GM23338 (cell line): ENCODE measurements around the gene MORC4.

Experiments
- CREB1 ChIP-seq: fragments of 250-450 bp; sonication (Bioruptor Pico); IDR thresholded peaks from 2 replicates; pipeline ENCODE4 v1.5.0; 2020; ENCODE audit warnings: low read depth, mild to moderate bottlenecking, moderate library complexity
- EZH2 ChIP-seq: fragments of 200-600 bp; sonication (generic); IDR thresholded peaks from one replicate; pipeline ENCODE4 v1.8.0; 2017; ENCODE audit warnings: antibody characterized with exemption, mild to moderate bottlenecking, low read depth; ENCODE audit not compliant: unreplicated experiment
- EZH2phosphoT487 ChIP-seq: fragments of 200-600 bp; sonication (generic); IDR thresholded peaks from one replicate; pipeline ENCODE4 v1.8.1; 2018; ENCODE audit warnings: antibody characterized with exemption; ENCODE audit not compliant: unreplicated experiment
- POLR2AphosphoS5 ChIP-seq: IDR thresholded peaks from 2 replicates; pipeline ENCODE4 v1.6.1; 2016; ENCODE audit warnings: antibody characterized with exemption, low read depth
- ZNF331 ChIP-seq: fragments of 250-450 bp; sonication (Bioruptor Pico); IDR thresholded peaks from 2 replicates; pipeline ENCODE4 v1.5.0; 2020; ENCODE audit warnings: low read depth, mild to moderate bottlenecking, moderate library complexity
- TF ChIP-seq, protein P1 (sequence below), 2 experiments: fragments of 200-600 bp in 1 of 2; sonication (generic) in 1 of 2; conservative IDR thresholded peaks; 2 replicates each; pipeline versions ENCODE4 v1.5.1 to v1.6.1; 2016 to 2017; ENCODE audit warnings: antibody characterized with exemption in 2 of 2, low read depth in 2 of 2, mild to moderate bottlenecking in 2 of 2, moderate library complexity in 1 of 2
- TF ChIP-seq, protein P2 (sequence below): IDR thresholded peaks from one replicate; pipeline ENCODE4 v1.6.1; 2018; ENCODE audit warnings: antibody characterized with exemption; ENCODE audit not compliant: unreplicated experiment

DNA sequence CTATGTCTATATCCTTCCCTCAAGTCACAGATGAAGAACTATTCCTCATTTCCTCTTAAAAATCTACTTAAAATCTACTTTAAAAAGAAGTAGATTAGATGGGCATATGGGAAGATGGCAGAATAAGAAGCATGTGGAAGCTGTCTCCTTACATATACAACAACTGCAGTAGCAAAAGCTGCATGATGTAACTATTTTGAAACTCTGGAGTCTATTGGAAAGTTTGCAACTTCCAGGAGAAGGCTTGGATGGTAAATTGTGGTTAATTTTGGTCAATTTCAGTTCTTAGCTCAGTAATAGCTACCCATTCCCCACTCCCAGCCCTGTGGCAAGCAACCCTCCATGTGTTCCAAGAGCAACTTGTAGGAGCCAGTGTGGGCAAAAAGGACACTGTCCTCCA lies 36.9 kb downstream of the MORC4 start:
- no peak for TF ChIP-seq POLR2AphosphoS5
- TF ChIP-seq EZH2, result no peak
- no peak for TF ChIP-seq EZH2phosphoT487
- TF ChIP-seq, protein P1, sequence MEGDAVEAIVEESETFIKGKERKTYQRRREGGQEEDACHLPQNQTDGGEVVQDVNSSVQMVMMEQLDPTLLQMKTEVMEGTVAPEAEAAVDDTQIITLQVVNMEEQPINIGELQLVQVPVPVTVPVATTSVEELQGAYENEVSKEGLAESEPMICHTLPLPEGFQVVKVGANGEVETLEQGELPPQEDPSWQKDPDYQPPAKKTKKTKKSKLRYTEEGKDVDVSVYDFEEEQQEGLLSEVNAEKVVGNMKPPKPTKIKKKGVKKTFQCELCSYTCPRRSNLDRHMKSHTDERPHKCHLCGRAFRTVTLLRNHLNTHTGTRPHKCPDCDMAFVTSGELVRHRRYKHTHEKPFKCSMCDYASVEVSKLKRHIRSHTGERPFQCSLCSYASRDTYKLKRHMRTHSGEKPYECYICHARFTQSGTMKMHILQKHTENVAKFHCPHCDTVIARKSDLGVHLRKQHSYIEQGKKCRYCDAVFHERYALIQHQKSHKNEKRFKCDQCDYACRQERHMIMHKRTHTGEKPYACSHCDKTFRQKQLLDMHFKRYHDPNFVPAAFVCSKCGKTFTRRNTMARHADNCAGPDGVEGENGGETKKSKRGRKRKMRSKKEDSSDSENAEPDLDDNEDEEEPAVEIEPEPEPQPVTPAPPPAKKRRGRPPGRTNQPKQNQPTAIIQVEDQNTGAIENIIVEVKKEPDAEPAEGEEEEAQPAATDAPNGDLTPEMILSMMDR (conservative IDR thresholded peaks at IDR 0.05; ENCODE audit: low read depth in 2 of 2), result no peak
- TF ChIP-seq ZNF331 (CRISPR knock-in tag), result no peak
- TF ChIP-seq, protein P2, sequence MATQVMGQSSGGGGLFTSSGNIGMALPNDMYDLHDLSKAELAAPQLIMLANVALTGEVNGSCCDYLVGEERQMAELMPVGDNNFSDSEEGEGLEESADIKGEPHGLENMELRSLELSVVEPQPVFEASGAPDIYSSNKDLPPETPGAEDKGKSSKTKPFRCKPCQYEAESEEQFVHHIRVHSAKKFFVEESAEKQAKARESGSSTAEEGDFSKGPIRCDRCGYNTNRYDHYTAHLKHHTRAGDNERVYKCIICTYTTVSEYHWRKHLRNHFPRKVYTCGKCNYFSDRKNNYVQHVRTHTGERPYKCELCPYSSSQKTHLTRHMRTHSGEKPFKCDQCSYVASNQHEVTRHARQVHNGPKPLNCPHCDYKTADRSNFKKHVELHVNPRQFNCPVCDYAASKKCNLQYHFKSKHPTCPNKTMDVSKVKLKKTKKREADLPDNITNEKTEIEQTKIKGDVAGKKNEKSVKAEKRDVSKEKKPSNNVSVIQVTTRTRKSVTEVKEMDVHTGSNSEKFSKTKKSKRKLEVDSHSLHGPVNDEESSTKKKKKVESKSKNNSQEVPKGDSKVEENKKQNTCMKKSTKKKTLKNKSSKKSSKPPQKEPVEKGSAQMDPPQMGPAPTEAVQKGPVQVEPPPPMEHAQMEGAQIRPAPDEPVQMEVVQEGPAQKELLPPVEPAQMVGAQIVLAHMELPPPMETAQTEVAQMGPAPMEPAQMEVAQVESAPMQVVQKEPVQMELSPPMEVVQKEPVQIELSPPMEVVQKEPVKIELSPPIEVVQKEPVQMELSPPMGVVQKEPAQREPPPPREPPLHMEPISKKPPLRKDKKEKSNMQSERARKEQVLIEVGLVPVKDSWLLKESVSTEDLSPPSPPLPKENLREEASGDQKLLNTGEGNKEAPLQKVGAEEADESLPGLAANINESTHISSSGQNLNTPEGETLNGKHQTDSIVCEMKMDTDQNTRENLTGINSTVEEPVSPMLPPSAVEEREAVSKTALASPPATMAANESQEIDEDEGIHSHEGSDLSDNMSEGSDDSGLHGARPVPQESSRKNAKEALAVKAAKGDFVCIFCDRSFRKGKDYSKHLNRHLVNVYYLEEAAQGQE, result no peak
- TF ChIP-seq CREB1, result no peak
